Left ventricle myocardium inferior (tissue), 1 donor: ENCODE measurements around the gene HACD2. TPM values are rescaled to one million over a fixed set of nuclear protein-coding genes. Genes with fewer than 3 reads are reported as not detected.
"Not testable (repeated sequence)": the region's sequence is repeated elsewhere in the genome, so short reads cannot be mapped to it uniquely, and the experiment has no call there.

Experiments used
- DNase-seq: peaks from one replicate; pipeline ENCODE4 v3.0.0-alpha.2; 2020
- H3K27ac ChIP-seq: fragments of 200-600 bp; replicated peaks from 2 replicates; pipeline ENCODE4 v1.8.0; 2021
- H3K27me3 ChIP-seq: fragments of 200-600 bp; 2 replicates; pipeline ENCODE4 v1.8.0; 2021; ENCODE audit warnings: low read depth
- H3K36me3 ChIP-seq: fragments of 200-600 bp; 2 replicates; pipeline ENCODE4 v1.8.0; 2021
- H3K4me1 ChIP-seq: fragments of 200-600 bp; 2 replicates; pipeline ENCODE4 v1.8.0; 2021
- H3K4me3 ChIP-seq: fragments of 200-600 bp; 2 replicates; pipeline ENCODE4 v1.8.0; 2021; ENCODE audit warnings: mild to moderate bottlenecking, moderate library complexity
- H3K9me3 ChIP-seq: fragments of 200-600 bp; replicated peaks from 2 replicates; pipeline ENCODE4 v1.8.0; 2021
- intact Hi-C: fragments of 100-400 bp; cut with micrococcal nuclease; formaldehyde crosslinking; loops from one replicate; pipeline ENCODE4 v1.11.0; 2022
- total RNA-seq: library from RNA; stranded (reverse); fragmentation: NEBNext Ultra II Directional; extraction: Animal tissue kit (Norgen Biotek cat#: 25700); gene quantifications from one replicate; pipeline ENCODE4 v1.2.1, GENCODE V29; 2021
- TF ChIP-seq, protein P1 (sequence below): fragments of 200-600 bp; IDR thresholded peaks from 2 replicates; pipeline ENCODE4 v1.8.0; 2021; ENCODE audit warnings: antibody characterized with exemption, mild to moderate bottlenecking, borderline replicate concordance
- donor health status: DM: no; HTN: yes; CAD: no; lungs with severe emphysema.

HACD2 gene
- total RNA-seq, 1 donor from 2014 or later, result 8.1 TPM

DNA sequence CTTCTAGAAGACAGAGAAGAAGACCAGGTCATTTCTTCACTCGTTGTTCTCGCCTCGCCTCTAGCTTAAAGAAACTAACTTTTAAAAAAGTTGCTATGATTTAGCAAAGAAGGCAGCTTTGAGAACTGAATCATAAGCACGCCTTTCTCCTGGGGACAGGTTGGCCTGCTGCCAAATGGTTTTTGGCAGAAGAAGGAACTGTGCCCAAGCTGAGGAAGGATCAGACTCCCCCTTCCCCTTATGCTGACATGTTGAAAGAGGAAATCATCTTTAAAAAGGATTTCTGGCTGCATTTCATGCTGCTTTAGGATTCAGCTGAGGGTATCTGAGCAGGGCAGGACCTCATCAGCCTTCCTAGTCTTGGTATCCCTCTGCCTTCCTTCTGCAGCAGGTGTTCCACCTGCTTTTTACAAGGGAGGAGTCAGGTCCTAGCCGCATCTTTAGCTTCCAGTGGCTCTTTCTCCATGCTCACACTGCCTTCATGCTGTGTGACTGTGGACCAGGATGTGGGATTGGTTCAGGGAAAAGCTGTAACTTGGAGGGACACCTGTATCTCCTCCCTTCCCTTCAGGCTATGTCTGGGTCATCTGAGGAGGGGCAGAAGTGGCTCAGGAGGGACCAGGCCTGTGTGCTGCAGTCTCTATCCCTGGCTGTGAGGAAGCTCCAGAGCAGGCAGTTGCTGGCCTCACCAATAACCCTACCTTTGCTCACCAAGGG lies 34.1 kb upstream of the HACD2 start:
- DNase-seq, result peak; percentile 72
- intact Hi-C loops, result no loop called here
- TF ChIP-seq, protein P1, sequence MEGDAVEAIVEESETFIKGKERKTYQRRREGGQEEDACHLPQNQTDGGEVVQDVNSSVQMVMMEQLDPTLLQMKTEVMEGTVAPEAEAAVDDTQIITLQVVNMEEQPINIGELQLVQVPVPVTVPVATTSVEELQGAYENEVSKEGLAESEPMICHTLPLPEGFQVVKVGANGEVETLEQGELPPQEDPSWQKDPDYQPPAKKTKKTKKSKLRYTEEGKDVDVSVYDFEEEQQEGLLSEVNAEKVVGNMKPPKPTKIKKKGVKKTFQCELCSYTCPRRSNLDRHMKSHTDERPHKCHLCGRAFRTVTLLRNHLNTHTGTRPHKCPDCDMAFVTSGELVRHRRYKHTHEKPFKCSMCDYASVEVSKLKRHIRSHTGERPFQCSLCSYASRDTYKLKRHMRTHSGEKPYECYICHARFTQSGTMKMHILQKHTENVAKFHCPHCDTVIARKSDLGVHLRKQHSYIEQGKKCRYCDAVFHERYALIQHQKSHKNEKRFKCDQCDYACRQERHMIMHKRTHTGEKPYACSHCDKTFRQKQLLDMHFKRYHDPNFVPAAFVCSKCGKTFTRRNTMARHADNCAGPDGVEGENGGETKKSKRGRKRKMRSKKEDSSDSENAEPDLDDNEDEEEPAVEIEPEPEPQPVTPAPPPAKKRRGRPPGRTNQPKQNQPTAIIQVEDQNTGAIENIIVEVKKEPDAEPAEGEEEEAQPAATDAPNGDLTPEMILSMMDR, result no peak
- Histone ChIP-seq H3K4me1 (peaks cover 18% of the 10 kb centered on the region), H3K27ac (peak overlapping the region; percentile 38), H3K4me3 (no peak overlapping the region), H3K36me3 (peaks cover 8% of the 10 kb centered on the region), H3K27me3 (no peaks in the 10 kb centered on the region), H3K9me3 (no peaks in the 10 kb centered on the region)

DNA sequence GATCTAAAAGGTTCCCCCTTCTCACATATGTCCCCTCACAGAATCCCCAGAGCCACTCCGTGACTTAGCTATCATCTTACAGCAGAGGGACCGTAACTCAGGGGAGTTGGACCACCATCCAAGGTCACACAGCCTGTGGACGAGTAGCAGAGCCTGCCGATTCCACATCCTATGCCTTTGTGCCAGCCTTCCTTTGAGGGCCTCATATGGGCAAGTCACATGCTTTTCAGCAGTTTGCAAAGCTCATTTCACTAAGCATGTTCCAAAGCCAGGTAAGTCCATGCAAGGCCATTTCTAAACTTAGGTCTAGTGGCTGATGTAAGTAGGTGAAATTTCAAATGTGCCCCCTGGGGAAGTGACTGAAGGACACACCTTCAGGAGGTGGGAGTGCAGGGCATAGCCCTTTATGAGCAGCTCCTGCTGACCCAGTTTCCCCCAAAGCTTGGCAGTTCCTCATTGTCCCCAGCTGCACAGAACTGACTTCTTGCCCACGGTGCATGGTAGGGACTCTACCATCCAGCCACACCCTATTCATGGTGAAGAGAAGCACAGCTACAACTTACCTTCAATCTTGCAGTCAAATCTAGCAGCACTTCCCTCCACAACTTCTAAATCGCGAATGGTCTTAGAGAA lies 33.3 kb upstream of the HACD2 start:
- peaks cover 18% of the 10 kb centered on the region for H3K4me1 ChIP-seq
- intact Hi-C loops, result no loop called here
- H3K27ac ChIP-seq, result peak overlapping the region; percentile 38
- TF ChIP-seq, protein P1, result no peak
- no peak for DNase-seq
- no peaks in the 10 kb centered on the region for H3K9me3 ChIP-seq
- peaks cover 14% of the 10 kb centered on the region for H3K36me3 ChIP-seq
- no peaks in the 10 kb centered on the region for H3K27me3 ChIP-seq
- H3K4me3 ChIP-seq, result no peak overlapping the region

DNA sequence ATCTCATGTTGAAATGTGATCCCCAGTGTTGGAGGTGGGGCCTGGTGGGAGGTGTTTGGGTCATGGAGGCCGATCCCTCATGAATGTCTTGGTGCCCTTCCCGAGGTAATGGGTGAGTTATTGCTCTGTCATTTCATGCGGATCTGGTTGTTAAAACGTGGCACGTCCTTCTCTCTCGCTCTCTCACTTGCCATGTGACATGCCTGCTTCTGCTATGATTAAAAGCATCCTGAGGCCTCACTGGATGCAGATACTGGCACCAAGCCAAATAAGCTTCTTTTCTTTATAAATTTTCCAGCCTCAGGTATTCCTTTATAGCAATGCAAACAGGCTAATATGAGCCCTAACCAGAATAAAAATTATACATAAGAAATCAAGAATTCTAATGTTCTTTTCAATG lies 31.7 kb upstream of the HACD2 start:
- intact Hi-C loops, result no loop called here
- Histone ChIP-seq H3K36me3 (peaks cover 19% of the 10 kb centered on the region), H3K27ac (no peak overlapping the region), H3K4me1 (peaks cover 18% of the 10 kb centered on the region), H3K4me3 (no peak overlapping the region), H3K9me3 (no peaks in the 10 kb centered on the region), H3K27me3 (no peaks in the 10 kb centered on the region)
- TF ChIP-seq, protein P1, result no peak
- no peak for DNase-seq

DNA sequence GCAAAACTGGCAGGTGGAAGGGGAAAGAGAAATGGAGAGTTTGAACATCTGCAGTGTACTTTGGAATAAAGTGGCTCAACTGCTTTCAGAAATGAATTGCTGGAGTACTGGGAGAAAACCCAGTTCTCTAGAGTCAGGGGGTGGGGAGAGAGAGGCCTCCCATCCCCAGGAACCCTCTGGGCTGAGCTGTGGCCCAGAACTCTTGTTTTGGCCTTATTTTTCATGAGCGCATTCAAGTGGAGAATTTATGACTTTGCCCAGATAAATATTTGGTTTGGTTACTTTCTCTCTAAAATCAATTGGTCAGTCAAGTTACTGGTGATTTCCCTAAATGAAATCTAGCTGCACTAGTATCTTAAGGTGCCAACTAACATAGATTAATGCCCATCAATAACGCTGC lies 28.7 kb upstream of the HACD2 start:
- H3K4me3 ChIP-seq, result no peak overlapping the region
- DNase-seq, result no peak
- H3K4me1 ChIP-seq, result peaks cover 13% of the 10 kb centered on the region
- peaks cover 24% of the 10 kb centered on the region for H3K36me3 ChIP-seq
- no peaks in the 10 kb centered on the region for H3K9me3 ChIP-seq
- TF ChIP-seq, protein P1, result no peak
- intact Hi-C loops, result no loop called here
- H3K27me3 ChIP-seq, result no peaks in the 10 kb centered on the region
- H3K27ac ChIP-seq, result no peak overlapping the region

DNA sequence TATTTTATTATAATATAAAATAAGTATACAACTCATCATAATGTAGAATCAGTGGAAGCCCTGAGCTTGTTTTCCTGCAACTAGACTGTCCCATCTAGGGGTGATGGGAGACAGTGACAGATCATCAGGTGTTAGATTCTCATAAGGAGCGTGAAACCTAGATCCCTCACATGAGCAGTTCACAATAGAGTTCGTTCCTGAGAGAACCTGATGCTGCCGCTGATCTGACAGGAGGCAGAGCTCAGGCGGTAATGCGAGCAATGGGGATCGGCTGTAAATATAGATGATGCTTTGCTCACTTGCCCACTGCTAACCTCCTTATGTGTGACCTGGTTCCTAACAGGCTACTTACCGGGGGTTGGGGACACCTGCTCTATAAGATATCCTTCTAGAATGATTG lies 26.8 kb upstream of the HACD2 start:
- DNase-seq, H3K27ac ChIP-seq, H3K4me1 ChIP-seq, H3K27me3 ChIP-seq, H3K4me3 ChIP-seq, H3K9me3 ChIP-seq, intact Hi-C loops: not testable (repeated sequence)
- peaks cover 24% of the 10 kb centered on the region for H3K36me3 ChIP-seq

DNA sequence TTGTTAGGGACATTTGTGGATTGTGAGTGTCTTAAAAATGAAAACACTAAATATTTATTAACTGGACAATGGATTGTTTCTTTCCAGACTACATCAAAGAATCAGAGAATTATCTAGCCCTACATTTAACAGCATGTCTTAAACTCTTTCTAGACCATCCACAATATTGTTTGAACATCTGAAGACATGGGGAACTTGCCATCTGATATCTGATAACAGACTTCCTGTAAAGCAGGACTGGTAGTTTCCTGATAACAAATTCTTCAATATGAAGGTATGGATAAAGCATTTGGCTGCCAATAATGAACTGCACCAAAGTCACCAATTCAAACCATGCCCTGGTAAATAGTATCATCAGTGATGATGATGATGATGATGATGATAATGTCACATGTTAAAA lies 26.2 kb upstream of the HACD2 start:
- DNase-seq, result no peak
- Histone ChIP-seq H3K4me1 (peaks cover 6% of the 10 kb centered on the region), H3K4me3 (no peak overlapping the region), H3K9me3 (no peaks in the 10 kb centered on the region), H3K27me3 (no peaks in the 10 kb centered on the region), H3K36me3 (peaks cover 24% of the 10 kb centered on the region), H3K27ac (no peak overlapping the region)
- intact Hi-C loops, result no loop called here
- TF ChIP-seq, protein P1, result no peak
